Measurements from ENCODE around the gene GFRA1. TPM values are rescaled to one million over a fixed set of nuclear protein-coding genes. Genes with fewer than 3 reads are reported as not detected.

The GFRA1 gene
- total RNA-seq, 8 experiments from 2014 or later = 0.77 to 136 (median 50.2) TPM

DNA sequence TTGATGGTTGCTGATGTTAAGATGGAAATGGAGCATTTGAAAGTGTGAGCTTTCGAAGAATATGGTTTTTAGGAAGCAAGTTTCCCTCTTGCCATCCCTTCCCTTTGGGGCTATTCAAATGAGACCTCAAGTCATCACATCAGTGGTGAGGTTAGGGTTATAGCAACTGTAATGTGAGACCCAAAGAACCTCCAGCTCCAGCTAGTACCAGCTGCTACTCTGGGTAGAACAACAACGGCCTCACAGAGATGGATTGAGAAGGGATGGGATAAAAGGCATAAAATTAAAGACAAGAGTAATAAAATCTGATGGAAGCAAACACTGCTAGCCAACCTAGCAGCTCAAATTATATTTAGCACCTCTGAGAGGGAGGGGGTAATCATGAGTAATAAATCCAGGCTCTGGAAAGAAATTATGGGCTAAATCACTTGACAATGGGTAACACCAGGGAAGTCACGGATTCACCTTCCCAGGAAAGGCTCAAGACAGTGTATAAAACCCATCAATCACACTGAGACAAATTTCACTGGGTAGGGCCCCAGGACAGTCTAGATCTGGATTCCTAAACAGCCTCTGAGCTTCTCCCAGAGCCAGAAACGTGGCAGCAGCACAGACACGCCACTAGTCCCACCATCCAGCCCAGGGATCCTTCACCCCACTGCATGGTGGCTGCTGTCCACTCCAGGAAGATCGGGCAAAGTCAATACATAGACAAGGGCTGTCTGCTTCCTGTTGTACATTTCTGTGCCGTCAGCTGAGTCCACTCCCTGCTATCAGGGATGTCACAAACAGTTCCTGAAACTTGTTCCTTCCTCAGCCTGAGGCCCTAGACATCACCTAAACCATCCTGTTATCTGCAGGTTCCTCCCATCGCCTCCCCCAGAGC is 151.1 kb downstream of the GFRA1 start:
- WGBS, 10 experiments = 40 to 94% (median 79%) methylated on average over 1 to 6 of the region's 8 CpGs; no CpG with 5 or more reads in 1 of the 10 experiments
- peak in 5 of 8 experiments; percentile 59 to 91 (median 85) for ATAC-seq (replicated peaks in 6 of 8)
- in situ Hi-C loops (cut with MboI; ENCODE audit: low pct_unique_long_range_greater_than_20kb in 2 of 9, low sequenced_read_pairs in 9 of 9, unreplicated experiment in 9 of 9) = no loop called here

GRCh38 chr10:116120688-116121455 is 152.1 kb downstream of the GFRA1 start:
- no peak for ATAC-seq (replicated peaks in 6 of 8)
- 27 to 100% (median 73%) methylated on average over 1 to 10 of the region's 12 CpGs for WGBS, 10 experiments
- Histone ChIP-seq H3K27ac (no peak overlapping the region), H3K4me1 (replicated peaks in 1 of 2) (peaks cover 0 to 17% of the 10 kb centered on the region in 2 donors), H3K4me3 (no peak overlapping the region)
- in situ Hi-C loops (cut with MboI; ENCODE audit: low pct_unique_long_range_greater_than_20kb in 2 of 9, low sequenced_read_pairs in 9 of 9, unreplicated experiment in 9 of 9) = no loop called here

More for the DNA sequence above, 151.1 kb downstream of the GFRA1 start:
- Histone ChIP-seq H3K4me1 (replicated peaks in 1 of 2) (peaks cover 4 to 17% of the 10 kb centered on the region in 2 donors), H3K4me3 (no peak overlapping the region), H3K27ac (no peak overlapping the region)

DNA sequence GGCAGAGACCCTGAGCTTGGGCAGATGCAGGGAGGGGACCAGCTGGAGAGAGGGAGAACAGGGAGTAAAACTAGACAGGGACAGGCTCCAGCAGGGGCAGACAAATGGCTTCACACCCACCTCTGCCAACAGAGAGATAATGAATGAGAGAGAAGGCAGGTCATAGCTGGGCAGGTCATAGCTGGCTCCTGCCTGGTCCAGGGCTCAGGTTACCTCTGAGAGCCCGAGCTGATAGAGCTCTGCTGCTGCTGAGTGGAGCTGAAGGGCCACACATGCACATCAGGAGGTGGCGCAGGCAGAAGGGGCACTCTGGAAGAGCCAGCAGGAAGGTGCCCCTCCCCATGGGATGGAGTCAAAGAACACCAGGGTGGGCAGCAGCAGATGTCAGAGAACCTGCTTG is 154.2 kb downstream of the GFRA1 start:
- ATAC-seq (replicated peaks in 6 of 8) = no peak
- in situ Hi-C loops (cut with MboI; ENCODE audit: low pct_unique_long_range_greater_than_20kb in 2 of 9, low sequenced_read_pairs in 9 of 9, unreplicated experiment in 9 of 9) = no loop called here
- Histone ChIP-seq H3K4me1 (replicated peaks in 1 of 2) (peaks cover 0 to 17% of the 10 kb centered on the region in 2 donors), H3K27ac (no peak overlapping the region), H3K4me3 (no peak overlapping the region)
- 83 to 100% (median 88%) methylated on average over 1 of the region's 2 CpGs; no CpG with 5 or more reads in 7 of the 10 experiments for WGBS, 10 experiments

DNA sequence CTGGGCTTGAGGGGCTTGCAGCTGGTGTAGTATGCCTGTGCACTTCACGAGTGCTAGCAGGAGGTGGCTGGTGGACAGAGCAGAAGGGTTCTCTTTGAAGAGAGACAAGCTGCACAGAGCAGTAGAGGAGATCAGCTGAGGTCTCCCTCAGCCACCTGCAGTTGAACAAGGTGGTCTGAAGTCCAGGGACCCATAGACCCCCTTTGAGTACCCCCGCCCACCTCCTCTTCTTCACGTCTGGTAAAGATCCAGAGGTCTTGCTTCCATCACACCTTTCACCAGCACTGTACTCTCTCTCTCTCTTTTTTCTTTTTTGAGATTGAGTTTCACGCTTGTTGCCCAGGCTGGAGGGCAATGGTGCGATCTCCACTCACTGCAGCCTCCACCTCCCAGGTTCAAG is 157.2 kb downstream of the GFRA1 start:
- no peak overlapping the region for H3K4me3 ChIP-seq
- in situ Hi-C loops (cut with MboI; ENCODE audit: low pct_unique_long_range_greater_than_20kb in 2 of 9, low sequenced_read_pairs in 9 of 9, unreplicated experiment in 9 of 9) = no loop called here
- 60 to 100% (median 98%) methylated on average over 1 to 4 of the region's 5 CpGs; no CpG with 5 or more reads in 4 of the 10 experiments for WGBS, 10 experiments
- ATAC-seq (replicated peaks in 6 of 8) = no peak
- no peak overlapping the region for H3K27ac ChIP-seq
- peaks cover 0 to under 1% of the 10 kb centered on the region in 2 donors for H3K4me1 ChIP-seq (replicated peaks in 1 of 2)

DNA sequence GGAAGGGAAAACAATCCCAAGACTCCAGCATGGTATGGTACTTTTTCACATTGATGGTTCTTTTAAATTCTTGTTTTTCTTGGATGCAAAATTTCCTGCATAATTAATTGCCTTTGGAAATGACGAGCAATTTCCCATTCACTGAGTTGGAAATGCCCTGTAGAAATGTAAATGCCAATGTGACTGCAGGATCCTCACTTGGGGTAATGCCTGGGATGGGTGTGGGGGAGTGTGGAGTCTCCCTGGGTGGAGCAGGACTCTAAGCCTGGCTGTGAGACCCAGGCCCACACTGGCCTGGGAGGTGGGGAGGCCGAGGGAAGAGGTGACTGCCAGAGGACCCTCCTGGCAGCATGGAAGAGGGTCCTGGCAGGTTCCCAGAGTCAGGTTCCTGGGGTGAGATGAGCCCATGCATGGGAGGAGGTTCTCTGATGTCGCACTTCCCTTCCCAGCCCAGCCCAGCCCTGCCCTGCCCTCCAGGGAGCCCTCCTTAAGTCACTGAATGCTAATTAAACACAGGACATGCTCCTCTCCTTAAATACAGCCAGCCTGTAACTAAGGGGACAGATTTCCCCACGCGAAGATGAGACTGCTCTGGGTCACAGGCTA is 157.9 kb downstream of the GFRA1 start:
- in situ Hi-C loops (cut with MboI; ENCODE audit: low pct_unique_long_range_greater_than_20kb in 2 of 9, low sequenced_read_pairs in 9 of 9, unreplicated experiment in 9 of 9) = no loop called here
- peak in 3 of 8 experiments; percentile 60 to 72 (median 71) for ATAC-seq (replicated peaks in 6 of 8)
- WGBS, 10 experiments = 0 to 52% (median 26%) methylated on average over 1 to 3 of the region's 5 CpGs; no CpG with 5 or more reads in 4 of the 10 experiments
- Histone ChIP-seq H3K27ac (no peak overlapping the region), H3K4me3 (no peak overlapping the region), H3K4me1 (replicated peaks in 1 of 2) (no peaks in the 10 kb centered on the region)

DNA sequence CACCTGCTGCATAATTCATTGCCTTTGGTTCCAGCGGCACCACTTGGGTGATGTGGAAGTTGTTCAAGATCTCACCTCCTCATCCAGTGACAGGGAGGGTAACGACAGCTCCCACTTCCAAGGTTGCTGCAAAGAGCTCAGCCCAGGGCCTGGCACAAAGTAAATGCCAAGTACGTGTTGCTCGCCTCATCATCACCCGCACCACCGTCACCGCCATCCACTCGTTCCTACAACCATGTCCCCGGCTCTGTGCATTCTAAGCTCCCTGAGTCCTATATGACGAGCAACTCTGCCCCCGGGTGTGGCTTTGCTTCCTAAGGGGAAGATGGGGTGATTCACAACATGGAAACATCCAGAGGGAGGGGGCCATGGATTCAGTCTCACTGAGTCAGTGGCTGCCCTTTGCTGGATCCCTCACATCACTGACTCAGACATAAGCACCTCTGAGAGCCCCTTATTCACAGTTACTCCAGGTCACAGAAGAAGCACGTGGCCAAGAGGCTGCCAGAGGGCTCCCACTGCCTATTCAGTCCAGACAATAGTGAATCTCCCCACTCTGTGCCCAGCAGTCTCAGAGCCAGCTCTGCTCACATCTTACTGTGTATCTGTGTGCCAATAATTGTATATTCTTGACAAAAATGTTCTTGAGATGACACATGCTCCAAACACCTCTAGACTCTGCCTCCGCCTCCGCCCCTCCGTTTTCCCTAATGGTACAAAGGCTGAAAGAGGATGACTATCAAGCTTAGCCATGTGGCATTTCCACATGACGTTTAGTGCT is 159.1 kb downstream of the GFRA1 start:
- H3K4me3 ChIP-seq = no peak overlapping the region
- H3K27ac ChIP-seq = no peak overlapping the region
- in situ Hi-C loops (cut with MboI; ENCODE audit: low pct_unique_long_range_greater_than_20kb in 2 of 9, low sequenced_read_pairs in 9 of 9, unreplicated experiment in 9 of 9) = no loop called here
- 46 to 100% (median 92%) methylated on average over 1 to 10 of the region's 16 CpGs; no CpG with 5 or more reads in 2 of the 10 experiments for WGBS, 10 experiments
- peak in 7 of 8 experiments; percentile 23 to 87 (median 56) for ATAC-seq (replicated peaks in 6 of 8)
- no peaks in the 10 kb centered on the region for H3K4me1 ChIP-seq (replicated peaks in 1 of 2)

- in situ Hi-C loops (cut with MboI; ENCODE audit: low pct_unique_long_range_greater_than_20kb in 2 of 9, low sequenced_read_pairs in 9 of 9, unreplicated experiment in 9 of 9) = no loop called here
- WGBS, 10 experiments = 70 to 100% (median 88%) methylated on average over 1 to 12 of the region's 17 CpGs; no CpG with 5 or more reads in 1 of the 10 experiments
- H3K27ac ChIP-seq = no peak overlapping the region
- no peak for ATAC-seq (replicated peaks in 6 of 8)
- H3K4me3 ChIP-seq = no peak overlapping the region
- no peaks in the 10 kb centered on the region for H3K4me1 ChIP-seq (replicated peaks in 1 of 2)
These were observed 160.5 kb downstream of the GFRA1 start for GRCh38 chr10:116112232-116113231.

DNA sequence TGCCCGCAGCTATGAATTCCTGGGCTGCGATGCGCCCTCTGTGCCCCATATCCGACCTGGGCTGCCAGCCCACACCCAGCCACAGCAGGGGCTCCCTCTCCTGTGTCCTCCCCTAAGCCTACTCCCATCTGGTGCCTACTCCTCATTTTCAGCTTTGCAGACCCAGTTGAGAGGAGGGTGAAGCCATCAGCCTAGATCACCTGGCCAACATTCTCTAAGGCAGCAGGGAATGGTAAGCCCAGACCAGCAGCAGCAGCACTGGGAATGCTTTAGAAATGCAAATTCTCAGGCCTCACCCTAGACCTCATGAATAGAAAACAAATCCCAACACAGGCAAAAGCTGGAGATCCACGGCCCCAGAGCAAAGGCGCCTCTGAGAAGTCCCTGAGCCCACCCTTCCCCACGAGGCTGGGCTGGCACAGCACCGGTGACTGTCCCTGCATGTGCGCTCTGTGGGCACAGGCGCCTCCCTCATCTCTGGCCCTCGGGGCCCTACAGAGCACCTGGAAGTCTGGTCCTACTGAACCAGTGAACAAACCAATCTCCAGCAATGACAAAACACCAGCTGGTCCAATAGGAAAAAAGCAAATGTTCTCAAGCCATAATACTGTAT is 161.4 kb downstream of the GFRA1 start:
- WGBS, 10 experiments = 12 to 100% (median 83%) methylated on average over 1 to 4 of the region's 11 CpGs; no CpG with 5 or more reads in 4 of the 10 experiments
- Histone ChIP-seq H3K4me1 (replicated peaks in 1 of 2) (no peaks in the 10 kb centered on the region), H3K27ac (no peak overlapping the region), H3K4me3 (no peak overlapping the region)
- no peak for ATAC-seq (replicated peaks in 6 of 8)
- in situ Hi-C loops (cut with MboI; ENCODE audit: low pct_unique_long_range_greater_than_20kb in 2 of 9, low sequenced_read_pairs in 9 of 9, unreplicated experiment in 9 of 9) = no loop called here

- WGBS, 10 experiments = 60 to 100% (median 87%) methylated on average over 1 to 4 of the region's 4 CpGs; no CpG with 5 or more reads in 3 of the 10 experiments
- in situ Hi-C loops (cut with MboI; ENCODE audit: low pct_unique_long_range_greater_than_20kb in 2 of 9, low sequenced_read_pairs in 9 of 9, unreplicated experiment in 9 of 9) = no loop called here
- Histone ChIP-seq H3K4me1 (replicated peaks in 1 of 2) (no peaks in the 10 kb centered on the region), H3K27ac (no peak overlapping the region), H3K4me3 (no peak overlapping the region)
- no peak for ATAC-seq (replicated peaks in 6 of 8)
These were observed 162.3 kb downstream of the GFRA1 start for GRCh38 chr10:116110736-116111135.

- H3K4me3 ChIP-seq = no peak overlapping the region
- H3K4me1 ChIP-seq (replicated peaks in 1 of 2) = no peaks in the 10 kb centered on the region
- no peak overlapping the region for H3K27ac ChIP-seq
- in situ Hi-C loops (cut with MboI; ENCODE audit: low pct_unique_long_range_greater_than_20kb in 2 of 9, low sequenced_read_pairs in 9 of 9, unreplicated experiment in 9 of 9) = no loop called here
- ATAC-seq (replicated peaks in 6 of 8) = no peak
- WGBS, 10 experiments = 70 to 100% (median 82%) methylated on average over 1 to 2 of the region's 2 CpGs; no CpG with 5 or more reads in 6 of the 10 experiments
These were observed 163.1 kb downstream of the GFRA1 start for GRCh38 chr10:116109881-116110280.

DNA sequence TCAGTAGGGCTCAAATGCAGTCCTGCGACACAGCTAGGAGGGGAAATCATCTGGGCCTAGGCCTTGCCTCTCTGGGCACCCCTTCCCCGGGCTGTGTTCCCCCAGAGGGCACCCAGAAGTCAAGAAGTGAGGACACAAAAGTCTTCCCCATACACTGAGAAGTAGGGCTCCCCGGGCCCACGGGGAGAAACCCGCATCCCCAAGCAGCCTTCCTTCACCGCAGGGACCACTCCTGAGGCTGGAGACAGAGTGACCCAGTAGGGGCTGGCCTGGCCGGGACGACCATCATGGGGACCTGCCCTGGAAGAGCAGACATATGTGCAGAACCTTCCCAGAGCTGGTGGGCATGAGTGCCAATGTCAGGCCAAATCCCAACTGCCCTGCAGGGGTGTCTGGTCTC is 163.5 kb downstream of the GFRA1 start:
- 70 to 100% (median 97%) methylated on average over 2 to 5 of the region's 8 CpGs; no CpG with 5 or more reads in 7 of the 10 experiments for WGBS, 10 experiments

More for the DNA sequence above, 163.5 kb downstream of the GFRA1 start:
- in situ Hi-C loops (cut with MboI; ENCODE audit: low pct_unique_long_range_greater_than_20kb in 2 of 9, low sequenced_read_pairs in 9 of 9, unreplicated experiment in 9 of 9) = no loop called here
- no peak overlapping the region for H3K27ac ChIP-seq
- no peak overlapping the region for H3K4me3 ChIP-seq
- no peak for ATAC-seq (replicated peaks in 6 of 8)
- H3K4me1 ChIP-seq (replicated peaks in 1 of 2) = no peaks in the 10 kb centered on the region
